ENCODE measurements around the gene YPEL5.

GRCh38 chr2:30104307-30104706 is 42.5 kb upstream of the YPEL5 start:
- TF ChIP-seq, protein P1, sequence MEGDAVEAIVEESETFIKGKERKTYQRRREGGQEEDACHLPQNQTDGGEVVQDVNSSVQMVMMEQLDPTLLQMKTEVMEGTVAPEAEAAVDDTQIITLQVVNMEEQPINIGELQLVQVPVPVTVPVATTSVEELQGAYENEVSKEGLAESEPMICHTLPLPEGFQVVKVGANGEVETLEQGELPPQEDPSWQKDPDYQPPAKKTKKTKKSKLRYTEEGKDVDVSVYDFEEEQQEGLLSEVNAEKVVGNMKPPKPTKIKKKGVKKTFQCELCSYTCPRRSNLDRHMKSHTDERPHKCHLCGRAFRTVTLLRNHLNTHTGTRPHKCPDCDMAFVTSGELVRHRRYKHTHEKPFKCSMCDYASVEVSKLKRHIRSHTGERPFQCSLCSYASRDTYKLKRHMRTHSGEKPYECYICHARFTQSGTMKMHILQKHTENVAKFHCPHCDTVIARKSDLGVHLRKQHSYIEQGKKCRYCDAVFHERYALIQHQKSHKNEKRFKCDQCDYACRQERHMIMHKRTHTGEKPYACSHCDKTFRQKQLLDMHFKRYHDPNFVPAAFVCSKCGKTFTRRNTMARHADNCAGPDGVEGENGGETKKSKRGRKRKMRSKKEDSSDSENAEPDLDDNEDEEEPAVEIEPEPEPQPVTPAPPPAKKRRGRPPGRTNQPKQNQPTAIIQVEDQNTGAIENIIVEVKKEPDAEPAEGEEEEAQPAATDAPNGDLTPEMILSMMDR (conservative IDR thresholded peaks at IDR 0.05; ENCODE audit: low read length) = no peak
- no peak for TF ChIP-seq EZH2phosphoT487 (IDR thresholded peaks at IDR 0.05; ENCODE audit: borderline replicate concordance)

All from Loucy (cell line).